HG03558 (cell line): Measurements from ENCODE around the gene SAYSD1.

Experiments
- ATAC-seq: cut with Tn5 transposase; IDR thresholded peaks from one replicate; pipeline ENCODE4 v1.9.1; 2021; ENCODE audit warnings: moderate number of reproducible peaks; ENCODE audit not compliant: unreplicated experiment; ENCODE audit errors: extremely low read depth

SAYSD1 gene

GRCh38 chr6:39059496-39060310 is 55.3 kb downstream of the SAYSD1 start:
- no peak for ATAC-seq

DNA sequence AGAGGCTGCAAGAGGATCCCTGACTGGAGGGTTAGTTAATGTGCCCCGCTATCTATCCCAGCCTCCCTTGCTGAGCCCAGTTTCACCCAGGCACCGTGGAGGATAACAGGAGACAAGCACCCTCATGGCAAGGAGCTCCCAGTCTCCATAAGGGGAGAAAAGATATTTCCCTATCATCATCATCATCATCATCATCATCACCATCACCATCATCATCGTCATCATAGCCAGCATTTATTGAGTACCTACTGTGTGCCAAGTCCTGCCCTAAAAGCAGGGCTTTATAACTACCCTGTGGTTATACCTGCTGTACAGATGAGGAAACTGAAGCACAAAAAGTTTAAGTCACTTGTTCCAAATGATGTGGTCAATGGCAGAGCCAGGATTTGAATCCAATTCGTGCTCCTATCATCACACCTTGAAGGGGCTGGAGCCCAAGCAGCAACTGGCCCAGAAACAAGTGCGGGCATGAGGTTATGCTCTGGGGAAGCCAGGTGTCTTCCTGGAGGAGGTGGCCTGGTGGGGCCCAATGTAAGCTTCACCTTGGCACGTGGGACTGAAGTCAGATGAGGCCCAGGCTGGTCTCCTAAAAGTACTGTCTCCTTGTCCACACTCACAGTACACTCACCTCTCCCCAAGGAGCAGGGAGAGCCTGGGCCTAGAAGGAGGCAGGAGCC is 56.4 kb downstream of the SAYSD1 start:
- no peak for ATAC-seq

DNA sequence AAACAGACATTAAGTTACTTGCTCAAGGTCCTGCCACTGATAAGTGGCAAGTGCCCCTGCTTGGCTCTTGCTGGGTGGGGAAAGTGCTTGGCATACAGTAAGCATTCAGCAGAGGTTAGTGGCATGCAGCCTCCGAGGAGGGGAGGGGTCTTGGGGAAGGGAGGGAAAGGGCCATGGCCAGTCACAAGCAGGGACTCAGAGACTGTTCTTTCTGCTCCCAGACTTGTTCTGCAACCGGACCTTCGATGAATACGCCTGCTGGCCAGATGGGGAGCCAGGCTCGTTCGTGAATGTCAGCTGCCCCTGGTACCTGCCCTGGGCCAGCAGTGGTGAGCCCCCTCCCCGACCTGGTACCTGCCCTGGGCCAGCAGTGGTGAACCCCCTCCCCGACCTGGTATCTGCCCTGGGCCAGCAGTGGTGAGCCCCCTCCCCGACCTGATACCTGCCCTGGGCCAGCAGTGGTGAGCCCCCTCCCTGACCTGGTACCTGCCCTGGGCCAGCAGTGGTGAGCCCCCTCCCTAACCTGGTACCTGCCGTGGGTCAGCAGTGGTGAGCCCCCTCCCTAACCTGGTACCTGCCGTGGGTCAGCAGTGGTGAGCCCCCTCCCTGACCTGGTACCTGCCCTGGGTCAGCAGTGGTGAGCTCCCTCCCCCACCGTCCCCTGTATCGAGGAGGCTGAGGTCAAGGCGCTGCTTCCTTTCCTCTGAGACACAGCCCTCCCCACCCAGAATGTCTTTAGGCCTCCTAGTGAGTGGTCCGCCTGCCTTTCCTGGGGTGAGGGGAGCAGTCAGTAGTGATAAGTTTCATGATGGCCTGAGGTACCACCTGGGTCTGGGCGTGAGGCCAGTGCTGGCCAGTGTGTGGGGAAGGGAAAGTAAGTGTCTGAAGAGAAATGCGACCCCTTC is 57.5 kb downstream of the SAYSD1 start:
- no peak for ATAC-seq

- no peak for ATAC-seq
Measured at GRCh38 chr6:39056681-39057080, 58.3 kb downstream of the SAYSD1 start.

DNA sequence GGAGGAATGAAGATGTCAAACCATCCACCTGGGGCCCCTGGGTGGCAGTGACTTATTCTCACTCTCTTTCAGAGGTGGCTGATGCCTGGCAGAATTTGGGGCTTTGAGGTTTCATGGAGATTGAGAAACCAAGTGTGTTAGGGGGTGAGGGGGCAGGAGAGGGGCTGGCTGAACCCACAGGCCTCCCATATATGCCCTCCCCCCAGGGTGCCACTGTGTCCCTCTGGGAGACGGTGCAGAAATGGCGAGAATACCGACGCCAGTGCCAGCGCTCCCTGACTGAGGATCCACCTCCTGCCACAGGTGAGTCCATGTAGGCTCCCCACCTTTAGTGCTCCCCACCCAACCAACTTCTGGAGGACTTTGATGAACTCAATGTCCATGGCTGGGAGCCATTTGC is 58.8 kb downstream of the SAYSD1 start:
- ATAC-seq: no peak

DNA sequence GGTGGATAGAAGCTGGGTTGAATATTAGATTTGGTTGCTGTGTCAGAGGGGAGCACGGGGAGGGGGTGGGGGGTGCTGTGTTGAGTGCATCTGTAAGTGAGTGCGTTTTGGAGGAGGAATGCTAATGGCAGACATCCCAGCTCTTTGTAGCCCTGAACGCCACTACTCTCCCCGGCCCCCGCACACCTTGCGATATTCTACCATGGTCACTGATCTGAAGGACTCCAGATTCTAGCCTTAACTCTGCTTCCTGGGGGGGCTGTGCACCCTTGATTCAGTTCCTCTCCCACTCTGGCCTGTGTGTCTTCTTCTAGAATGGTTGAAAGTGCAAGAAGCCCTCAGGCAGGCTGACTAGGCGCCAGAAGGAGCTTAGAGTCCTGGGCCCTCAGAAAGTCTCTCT is 59.3 kb downstream of the SAYSD1 start:
- ATAC-seq: no peak

DNA sequence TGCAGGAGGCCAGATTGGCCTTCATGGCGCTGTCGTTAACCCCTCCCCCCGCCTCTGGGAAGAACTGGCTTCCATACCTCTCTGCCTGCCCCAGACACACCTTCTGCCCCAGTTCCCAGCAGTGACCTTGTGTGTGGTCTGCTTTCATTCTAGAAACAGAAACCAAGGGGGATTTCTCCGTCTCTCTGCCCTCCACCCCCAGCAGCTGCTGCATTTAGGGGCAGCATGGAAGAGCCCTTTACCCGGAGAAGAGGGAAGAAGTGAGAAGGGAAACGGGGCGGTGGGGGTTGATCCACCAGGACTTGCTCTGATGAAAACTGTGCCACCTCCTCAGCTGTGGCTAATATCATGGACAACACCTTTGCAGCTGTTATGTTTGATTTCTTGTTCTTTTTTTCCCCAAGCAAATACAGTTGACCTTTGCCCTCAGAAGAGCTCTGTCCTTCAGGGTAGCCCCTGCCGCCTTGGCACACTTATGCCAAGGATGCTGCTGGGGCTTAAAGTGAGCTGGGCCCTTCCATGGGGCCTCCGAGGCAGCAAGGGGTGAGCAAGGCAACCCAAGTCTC is 60.3 kb downstream of the SAYSD1 start:
- no peak for ATAC-seq
